D721Med (cell line): ENCODE measurements around the gene CEP164.
A peak's percentile ranks its signal among the peaks of the same experiment; 100 is the strongest.

ENCODE experiments used
- DNase-seq: peaks from one replicate; pipeline ENCODE4 v3.0.0; 2011; ENCODE audit warnings: low spot score; ENCODE audit not compliant: insufficient read length
- FAIRE-seq: peaks from 2 replicates; lab custom pipeline; 2011; peaks lifted over from hg19 to GRCh38; lab: Jason Lieb, UNC
- TF ChIP-seq, protein P1 (sequence below): IDR thresholded peaks from 2 replicates; pipeline ENCODE4 v1.5.1; 2012; ENCODE audit warnings: mild to moderate bottlenecking, control low read depth; ENCODE audit not compliant: insufficient read depth; ENCODE audit errors: missing control alignments

Gene CEP164

DNA sequence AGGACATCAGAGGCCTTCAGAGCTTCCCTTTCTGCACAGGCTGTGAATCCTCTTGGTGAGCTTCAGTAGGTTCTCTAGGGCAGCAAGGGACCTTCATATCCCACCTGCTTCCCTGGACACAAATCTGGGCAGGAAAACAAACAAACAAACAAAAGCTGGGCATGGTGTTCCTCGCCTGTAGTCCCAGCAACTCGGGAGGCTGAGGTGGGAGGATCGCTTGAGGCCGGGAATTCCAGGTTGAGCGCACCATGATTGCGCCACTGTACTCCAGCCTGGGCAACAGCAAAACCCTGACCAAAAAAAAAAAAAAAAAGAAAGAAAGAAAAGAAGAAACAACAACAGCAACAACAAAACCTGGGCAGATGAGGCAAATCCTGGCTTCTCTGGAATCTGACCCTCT is 92.9 kb downstream of the CEP164 start:
- no peak for FAIRE-seq
- TF ChIP-seq, protein P1, sequence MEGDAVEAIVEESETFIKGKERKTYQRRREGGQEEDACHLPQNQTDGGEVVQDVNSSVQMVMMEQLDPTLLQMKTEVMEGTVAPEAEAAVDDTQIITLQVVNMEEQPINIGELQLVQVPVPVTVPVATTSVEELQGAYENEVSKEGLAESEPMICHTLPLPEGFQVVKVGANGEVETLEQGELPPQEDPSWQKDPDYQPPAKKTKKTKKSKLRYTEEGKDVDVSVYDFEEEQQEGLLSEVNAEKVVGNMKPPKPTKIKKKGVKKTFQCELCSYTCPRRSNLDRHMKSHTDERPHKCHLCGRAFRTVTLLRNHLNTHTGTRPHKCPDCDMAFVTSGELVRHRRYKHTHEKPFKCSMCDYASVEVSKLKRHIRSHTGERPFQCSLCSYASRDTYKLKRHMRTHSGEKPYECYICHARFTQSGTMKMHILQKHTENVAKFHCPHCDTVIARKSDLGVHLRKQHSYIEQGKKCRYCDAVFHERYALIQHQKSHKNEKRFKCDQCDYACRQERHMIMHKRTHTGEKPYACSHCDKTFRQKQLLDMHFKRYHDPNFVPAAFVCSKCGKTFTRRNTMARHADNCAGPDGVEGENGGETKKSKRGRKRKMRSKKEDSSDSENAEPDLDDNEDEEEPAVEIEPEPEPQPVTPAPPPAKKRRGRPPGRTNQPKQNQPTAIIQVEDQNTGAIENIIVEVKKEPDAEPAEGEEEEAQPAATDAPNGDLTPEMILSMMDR = no peak
- DNase-seq = no peak

GRCh38 chr11:117421041-117421440 is 93.4 kb downstream of the CEP164 start:
- TF ChIP-seq, protein P1 = no peak

DNA sequence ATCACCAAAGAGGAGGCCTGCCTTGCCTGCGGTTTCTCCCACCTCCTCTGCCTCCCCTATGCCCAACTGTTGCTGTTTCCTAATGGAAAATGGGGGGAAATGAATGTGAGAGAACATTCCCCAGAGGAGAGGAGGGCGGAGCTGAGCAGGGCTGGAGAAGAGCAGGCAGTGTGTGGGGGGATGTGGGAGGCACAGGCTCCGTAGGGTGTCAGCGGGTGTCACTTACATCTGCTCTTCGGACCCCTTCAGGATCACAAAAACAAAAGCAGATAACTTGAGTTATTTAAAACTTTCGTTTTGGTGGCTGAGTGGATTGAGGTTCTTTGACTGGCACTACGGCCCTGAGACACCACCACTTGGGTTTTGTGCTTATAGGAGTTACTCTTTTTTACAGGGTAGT is 93.8 kb downstream of the CEP164 start:
- TF ChIP-seq, protein P1 = no peak
- FAIRE-seq = no peak
- no peak for DNase-seq

More at GRCh38 chr11:117421041-117421440, 93.4 kb downstream of the CEP164 start:
- DNase-seq (no peak), FAIRE-seq (no peak)

DNA sequence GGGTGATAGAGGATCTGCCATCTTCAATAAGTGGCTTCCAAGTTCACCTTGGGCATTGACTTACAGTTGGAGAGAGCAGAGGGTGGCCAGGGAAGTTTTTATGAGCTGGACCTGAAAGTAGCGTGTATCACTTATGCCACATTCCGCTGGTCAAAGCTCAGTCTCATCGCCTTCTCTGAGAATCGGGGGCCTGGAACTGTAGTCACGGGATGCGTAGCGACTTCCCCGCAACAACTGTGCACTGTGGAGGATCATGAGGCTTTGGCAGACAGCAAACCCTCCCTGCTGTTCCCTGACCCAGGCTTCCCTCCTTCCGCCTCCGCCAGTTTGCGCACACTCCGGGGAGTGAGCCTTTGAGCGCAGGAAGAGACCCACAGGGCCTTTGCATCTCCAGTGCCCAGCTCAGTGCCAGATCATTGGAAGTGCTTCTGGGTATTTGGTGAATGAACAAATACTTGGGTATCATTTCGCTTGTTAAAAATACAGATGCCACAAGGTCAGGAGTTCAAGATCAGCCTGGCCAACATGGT is 95.5 kb downstream of the CEP164 start:
- no peak for DNase-seq
- TF ChIP-seq, protein P1 = no peak
- FAIRE-seq = no peak

GRCh38 chr11:117424781-117425180 is 97.1 kb downstream of the CEP164 start:
- DNase-seq (no peak), FAIRE-seq (no peak)
- TF ChIP-seq, protein P1 = no peak

GRCh38 chr11:117425679-117426296 is 98.1 kb downstream of the CEP164 start:
- TF ChIP-seq, protein P1 = no peak
- DNase-seq (no peak), FAIRE-seq (no peak)

- no peak for FAIRE-seq
- DNase-seq = peak; percentile 78
- TF ChIP-seq, protein P1 = peak; percentile 96
Measured at GRCh38 chr11:117426297-117426685, 98.6 kb downstream of the CEP164 start.
